ENCODE data around the gene STEAP1B. TPM values are rescaled to one million over a fixed set of nuclear protein-coding genes. Genes with fewer than 3 reads are reported as not detected.

STEAP1B gene
- total and polyA plus RNA-seq, 2 donors (not counting 3 experiments of a cell fraction or from before 2014, with no cell fraction given): 32.2 to 46.1 TPM

- Histone ChIP-seq H3K9ac (replicated peaks; ENCODE audit: extremely low read depth, insufficient read depth, low read length) (no peak overlapping the region), H3K4me3 (replicated peaks in 1 of 3; ENCODE audit: insufficient read depth in 1 of 3, low read depth in 1 of 3, low read length in 3 of 3) (no peak overlapping the region), H3K9me3 (replicated peaks; ENCODE audit: control insufficient read depth, insufficient read depth, low read length) (no peaks in the 10 kb centered on the region), H3K27ac (ENCODE audit: insufficient read depth, low read depth, low read length) (no peak overlapping the region), H3K4me2 (ENCODE audit: insufficient read depth, low read length) (no peak overlapping the region), H3K36me3 (ENCODE audit: control insufficient read depth in 2 of 2, extremely low read depth in 1 of 2, insufficient read depth in 2 of 2, low read length in 2 of 2) (no peaks in the 10 kb centered on the region), H3K4me1 (ENCODE audit: control insufficient read depth, extremely low read depth, insufficient read depth, low read length) (peaks cover 4% of the 10 kb centered on the region), H3K79me2 (ENCODE audit: control insufficient read depth, insufficient read depth, low read length) (no peaks in the 10 kb centered on the region), H2AFZ (ENCODE audit: low read depth, low read length) (no peak overlapping the region), H4K20me1 (replicated peaks; ENCODE audit: control insufficient read depth, extremely low read depth, insufficient read depth, low read length) (no peaks in the 10 kb centered on the region), H3K9me1 (replicated peaks; ENCODE audit: control insufficient read depth, extremely low read depth, insufficient read depth, low read length) (no peaks in the 10 kb centered on the region), H3K27me3 (ENCODE audit: control insufficient read depth in 2 of 2, insufficient read depth in 2 of 2, low read length in 2 of 2) (no peaks in the 10 kb centered on the region)
- DNase-seq (ENCODE audit: low read depth, low spot score) (no peak), FAIRE-seq (no peak)
- dilution Hi-C loops (cut with MboI; ENCODE audit: extremely low pct_ligation_motif_present, low sequenced_read_pairs): no loop called here
- POLR2A ChIA-PET: no interaction called here
- intact Hi-C loops (cut with micrococcal nuclease): no loop called here
- CTCF ChIA-PET: no interaction called here
- no TSS peak for BruUV-seq (replicated peaks)
- TF ChIP-seq CTCF (IDR thresholded peaks at IDR 0.05; ENCODE audit: extremely low read depth in 1 of 2, insufficient read depth in 1 of 2, low read depth in 1 of 2, low read length in 2 of 2) (no peak), FOS (IDR thresholded peaks at IDR 0.05; ENCODE audit: borderline replicate concordance, insufficient read depth, low read length) (no peak), POLR2AphosphoS5 (IDR thresholded peaks at IDR 0.05; ENCODE audit: insufficient read depth, low read depth, low read length) (no peak), GATA2 (IDR thresholded peaks at IDR 0.05; ENCODE audit: insufficient read depth, insufficient read length, low read depth, low read length) (no peak), EZH2 (IDR thresholded peaks at IDR 0.05; ENCODE audit: borderline replicate concordance, low read depth, low read length, severe bottlenecking) (no peak), JUN (IDR thresholded peaks at IDR 0.05; ENCODE audit: borderline replicate concordance, insufficient read depth, insufficient read length, low read depth) (no peak), MAX (IDR thresholded peaks at IDR 0.05; ENCODE audit: insufficient read depth, insufficient read length) (no peak), POLR2A (IDR thresholded peaks at IDR 0.05; ENCODE audit: low read depth, low read length) (no peak), MYC (IDR thresholded peaks at IDR 0.05; ENCODE audit: low read depth, low read length) (no peak)
Measured at GRCh38 chr7:22385326-22385725, 114.7 kb downstream of the STEAP1B start.
